Retinal pigment epithelial cell (primary cell): ENCODE data around the gene HECTD4.
"Not testable (repeated sequence)": the region's sequence is repeated elsewhere in the genome, so short reads cannot be mapped to it uniquely, and the experiment has no call there.

Experiments
- DNase-seq: peaks from one replicate; pipeline ENCODE4 v3.0.0-alpha.2; 2010; ENCODE audit warnings: low read depth
- H3K4me3 ChIP-seq: 2 replicates; pipeline ENCODE4 v1.5.1; 2011; ENCODE audit warnings: mild to moderate bottlenecking, low read length, control low read depth, moderate library complexity
- TF ChIP-seq, protein P1 (sequence below): conservative IDR thresholded peaks from 2 replicates; pipeline ENCODE4 v1.5.1; 2011; ENCODE audit warnings: low read depth, low read length, control low read depth, inconsistent platforms

The HECTD4 gene

DNA sequence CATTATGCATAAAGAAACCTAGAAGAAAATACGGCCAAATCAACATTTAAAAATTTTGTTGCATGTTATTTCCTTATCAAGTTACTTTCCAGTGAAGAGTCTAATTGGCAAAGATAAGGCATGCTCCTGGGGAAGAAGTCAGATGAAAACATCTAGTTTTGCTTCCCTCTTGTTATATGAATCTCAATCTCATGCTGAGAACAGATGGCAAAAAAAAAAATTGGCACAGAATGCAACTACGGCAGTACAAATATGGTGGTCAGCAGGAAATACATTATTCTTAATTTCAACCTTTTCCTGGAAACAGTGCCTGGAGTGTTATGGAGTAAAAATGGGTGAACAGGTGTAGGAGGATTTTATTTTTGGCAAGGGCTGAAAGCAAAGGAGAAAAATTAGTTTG, 32.8 kb downstream of the HECTD4 start:
- TF ChIP-seq, protein P1, sequence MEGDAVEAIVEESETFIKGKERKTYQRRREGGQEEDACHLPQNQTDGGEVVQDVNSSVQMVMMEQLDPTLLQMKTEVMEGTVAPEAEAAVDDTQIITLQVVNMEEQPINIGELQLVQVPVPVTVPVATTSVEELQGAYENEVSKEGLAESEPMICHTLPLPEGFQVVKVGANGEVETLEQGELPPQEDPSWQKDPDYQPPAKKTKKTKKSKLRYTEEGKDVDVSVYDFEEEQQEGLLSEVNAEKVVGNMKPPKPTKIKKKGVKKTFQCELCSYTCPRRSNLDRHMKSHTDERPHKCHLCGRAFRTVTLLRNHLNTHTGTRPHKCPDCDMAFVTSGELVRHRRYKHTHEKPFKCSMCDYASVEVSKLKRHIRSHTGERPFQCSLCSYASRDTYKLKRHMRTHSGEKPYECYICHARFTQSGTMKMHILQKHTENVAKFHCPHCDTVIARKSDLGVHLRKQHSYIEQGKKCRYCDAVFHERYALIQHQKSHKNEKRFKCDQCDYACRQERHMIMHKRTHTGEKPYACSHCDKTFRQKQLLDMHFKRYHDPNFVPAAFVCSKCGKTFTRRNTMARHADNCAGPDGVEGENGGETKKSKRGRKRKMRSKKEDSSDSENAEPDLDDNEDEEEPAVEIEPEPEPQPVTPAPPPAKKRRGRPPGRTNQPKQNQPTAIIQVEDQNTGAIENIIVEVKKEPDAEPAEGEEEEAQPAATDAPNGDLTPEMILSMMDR: no peak
- no peak for DNase-seq
- no peak overlapping the region for H3K4me3 ChIP-seq

DNA sequence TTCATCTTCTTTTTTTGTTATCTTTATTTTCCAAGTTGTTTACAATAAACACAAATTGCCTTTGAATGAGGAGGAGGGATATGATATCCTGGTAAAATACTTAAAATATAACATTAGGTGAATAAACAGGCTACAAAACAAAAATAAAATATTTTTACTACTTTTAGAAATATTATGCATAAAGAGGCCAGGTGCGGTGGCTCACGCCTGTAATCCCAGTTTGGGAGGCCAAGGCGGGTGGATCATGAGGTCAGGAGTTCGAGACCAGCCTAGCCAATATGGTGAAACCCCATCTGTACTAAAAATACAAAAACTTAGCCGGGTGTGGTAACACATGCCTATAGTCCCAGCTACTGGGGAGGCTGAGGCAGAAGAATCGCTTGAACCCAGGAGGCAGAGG, 33.3 kb downstream of the HECTD4 start:
- not testable (repeated sequence) for DNase-seq, H3K4me3 ChIP-seq

DNA sequence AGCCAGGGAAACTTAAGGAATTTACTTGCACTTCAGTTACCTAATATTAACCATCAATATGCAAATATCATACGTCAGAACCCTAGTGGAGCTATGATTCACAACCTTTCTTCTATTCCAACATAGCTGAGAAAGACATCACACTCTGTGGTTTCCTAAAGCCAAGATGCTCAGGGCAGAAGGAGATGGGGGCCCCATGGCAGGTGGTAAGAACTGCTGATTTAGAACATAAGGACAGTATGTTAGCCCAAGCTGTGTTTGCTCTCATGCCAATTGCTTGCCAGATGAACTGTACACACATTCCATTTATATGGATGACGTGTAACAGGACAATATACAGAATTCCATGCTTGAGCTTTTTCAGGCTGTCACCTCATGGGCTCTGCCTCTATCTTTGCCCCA, 34.6 kb downstream of the HECTD4 start:
- no peak overlapping the region for H3K4me3 ChIP-seq
- no peak for DNase-seq
- TF ChIP-seq, protein P1: no peak

GRCh38 chr12:112346194-112346593, 36.0 kb downstream of the HECTD4 start:
- no peak overlapping the region for H3K4me3 ChIP-seq
- TF ChIP-seq, protein P1: no peak
- DNase-seq: no peak

- DNase-seq: no peak
- TF ChIP-seq, protein P1: no peak
- no peak overlapping the region for H3K4me3 ChIP-seq
Measured at GRCh38 chr12:112344220-112344619, 38.0 kb downstream of the HECTD4 start.

DNA sequence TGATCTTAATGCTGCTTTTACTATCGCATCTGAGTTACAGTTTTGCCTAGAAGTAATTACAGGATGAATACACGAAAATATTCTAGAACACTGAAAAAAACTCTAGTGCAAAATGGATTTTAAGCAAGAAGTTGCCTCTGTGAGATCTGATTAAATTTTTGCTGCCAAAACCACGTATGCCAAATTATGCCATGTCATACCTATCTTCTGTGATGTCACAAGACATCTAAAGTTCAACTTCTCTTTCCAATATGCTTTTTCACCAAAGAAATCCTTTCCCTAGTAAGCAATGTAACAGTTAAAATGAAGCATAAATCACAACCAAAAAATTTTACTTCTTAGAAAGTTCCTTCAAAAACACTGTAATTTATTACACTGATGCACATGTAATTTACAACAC, 39.6 kb downstream of the HECTD4 start:
- H3K4me3 ChIP-seq: no peak overlapping the region
- TF ChIP-seq, protein P1: no peak
- no peak for DNase-seq

- no peak overlapping the region for H3K4me3 ChIP-seq
- DNase-seq: no peak
- TF ChIP-seq, protein P1: no peak
Measured at GRCh38 chr12:112341046-112341825, 41.0 kb downstream of the HECTD4 start.
